ENCODE measurements around the gene RALB. TPM values are rescaled to one million over a fixed set of nuclear protein-coding genes. Genes with fewer than 3 reads are reported as not detected.

The RALB gene
- total RNA-seq, 4 donors from 2014 or later: 18.9 to 81.0 (median 59.4) TPM

DNA sequence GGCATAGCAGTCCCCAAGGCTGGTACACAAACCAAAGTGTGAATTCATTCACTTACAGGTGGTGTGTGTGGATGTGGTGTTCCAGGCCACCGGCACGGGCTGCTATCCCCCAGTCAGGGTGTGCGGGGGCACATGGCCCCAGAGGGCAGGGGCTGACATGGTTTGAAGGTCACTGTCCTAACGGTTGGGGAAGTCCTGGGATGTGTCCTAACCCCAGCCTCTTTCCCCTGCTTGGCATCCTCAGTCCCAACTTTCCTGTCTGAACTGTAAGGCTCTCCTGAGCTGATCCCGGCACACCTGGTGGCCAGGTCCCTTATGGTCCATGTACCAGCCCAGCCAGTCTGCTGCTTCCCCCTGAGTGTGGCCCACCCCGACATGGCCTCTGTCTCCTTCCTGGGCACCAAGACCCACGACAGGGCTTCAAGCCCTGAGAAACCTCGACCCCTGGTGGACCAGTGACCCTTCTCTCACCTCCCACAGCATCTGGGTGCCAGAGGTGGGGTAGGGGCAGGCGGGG lies 27.0 kb upstream of the RALB start:
- TF ChIP-seq POLR2A (IDR thresholded peaks at IDR 0.05) (no peak), EP300 (IDR thresholded peaks at IDR 0.05; ENCODE audit: low read depth) (no peak), POLR2AphosphoS5 (IDR thresholded peaks at IDR 0.05) (no peak)
- TF ChIP-seq, protein P1, sequence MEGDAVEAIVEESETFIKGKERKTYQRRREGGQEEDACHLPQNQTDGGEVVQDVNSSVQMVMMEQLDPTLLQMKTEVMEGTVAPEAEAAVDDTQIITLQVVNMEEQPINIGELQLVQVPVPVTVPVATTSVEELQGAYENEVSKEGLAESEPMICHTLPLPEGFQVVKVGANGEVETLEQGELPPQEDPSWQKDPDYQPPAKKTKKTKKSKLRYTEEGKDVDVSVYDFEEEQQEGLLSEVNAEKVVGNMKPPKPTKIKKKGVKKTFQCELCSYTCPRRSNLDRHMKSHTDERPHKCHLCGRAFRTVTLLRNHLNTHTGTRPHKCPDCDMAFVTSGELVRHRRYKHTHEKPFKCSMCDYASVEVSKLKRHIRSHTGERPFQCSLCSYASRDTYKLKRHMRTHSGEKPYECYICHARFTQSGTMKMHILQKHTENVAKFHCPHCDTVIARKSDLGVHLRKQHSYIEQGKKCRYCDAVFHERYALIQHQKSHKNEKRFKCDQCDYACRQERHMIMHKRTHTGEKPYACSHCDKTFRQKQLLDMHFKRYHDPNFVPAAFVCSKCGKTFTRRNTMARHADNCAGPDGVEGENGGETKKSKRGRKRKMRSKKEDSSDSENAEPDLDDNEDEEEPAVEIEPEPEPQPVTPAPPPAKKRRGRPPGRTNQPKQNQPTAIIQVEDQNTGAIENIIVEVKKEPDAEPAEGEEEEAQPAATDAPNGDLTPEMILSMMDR (IDR thresholded peaks at IDR 0.05): no peak
- H3K4me1 ChIP-seq: peaks cover 9 to 43% (median 29%) of the 10 kb centered on the region in 4 donors
- H3K27me3 ChIP-seq: no peaks in the 10 kb centered on the region
- no peak overlapping the region for H3K4me3 ChIP-seq
- intact Hi-C loops (cut with DNase I; ENCODE audit: low total_unique reads): no loop called here
- 80% methylated on average over 8 of the region's 9 CpGs; no CpG with 5 or more reads in 1 of the 2 donors for WGBS, 2 donors (ENCODE audit: low coverage in 1 of 2)
- no peak for DNase-seq
- H3K27ac ChIP-seq: no peak overlapping the region
- H3K36me3 ChIP-seq: no peaks in the 10 kb centered on the region
- no peaks in the 10 kb centered on the region for H3K9me3 ChIP-seq
- in situ Hi-C loops (cut with MboI; ENCODE audit: low pct_ligation_motif_present in 1 of 4, low pct_unique_long_range_greater_than_20kb in 1 of 4, low sequenced_read_pairs in 3 of 4): loop anchor here in 1 of 4 donors (10.0 kb wide), 1 partner anchor 89 kb away; no protein-coding TSS in a partner anchor

DNA sequence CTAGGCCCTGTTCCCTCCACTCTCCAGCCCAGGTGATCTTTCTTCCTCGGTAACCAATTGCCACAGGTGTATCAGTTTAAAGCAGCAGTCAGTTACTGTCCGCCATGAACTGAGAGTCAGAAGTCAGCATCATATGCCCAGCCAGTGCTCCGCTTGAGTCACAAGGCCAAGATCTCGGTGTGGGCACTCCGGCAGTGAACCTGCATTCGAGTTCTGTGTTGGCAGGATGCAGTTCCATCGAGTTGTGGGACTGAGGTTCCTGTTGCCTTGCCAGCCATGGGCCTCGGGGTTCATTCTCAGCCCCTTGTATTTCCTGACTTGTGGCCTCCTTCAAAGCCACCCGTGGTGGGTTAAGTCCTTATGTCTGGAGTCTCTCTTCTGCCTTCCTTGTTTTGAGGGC lies 26.3 kb upstream of the RALB start:
- TF ChIP-seq EP300 (IDR thresholded peaks at IDR 0.05; ENCODE audit: low read depth): no peak
- TF ChIP-seq POLR2A (IDR thresholded peaks at IDR 0.05): no peak
- no peak for TF ChIP-seq POLR2AphosphoS5 (IDR thresholded peaks at IDR 0.05)
- TF ChIP-seq, protein P1 (IDR thresholded peaks at IDR 0.05): no peak
- in situ Hi-C loops (cut with MboI; ENCODE audit: low pct_ligation_motif_present in 1 of 4, low pct_unique_long_range_greater_than_20kb in 1 of 4, low sequenced_read_pairs in 3 of 4) (loop anchor here in 1 of 4 donors (10.0 kb wide), 1 partner anchor 88 kb away; no protein-coding TSS in a partner anchor), intact Hi-C loops (cut with DNase I; ENCODE audit: low total_unique reads) (no loop called here)
- H3K4me1 ChIP-seq: peaks cover 11 to 47% (median 36%) of the 10 kb centered on the region in 4 donors
- H3K27me3 ChIP-seq: no peaks in the 10 kb centered on the region
- DNase-seq: peak; percentile 4
- 89% methylated on average over 9 of the region's 9 CpGs; no CpG with 5 or more reads in 1 of the 2 donors for WGBS, 2 donors (ENCODE audit: low coverage in 1 of 2)
- H3K4me3 ChIP-seq: no peak overlapping the region
- H3K36me3 ChIP-seq: no peaks in the 10 kb centered on the region
- H3K27ac ChIP-seq: no peak overlapping the region
- H3K9me3 ChIP-seq: no peaks in the 10 kb centered on the region

DNA sequence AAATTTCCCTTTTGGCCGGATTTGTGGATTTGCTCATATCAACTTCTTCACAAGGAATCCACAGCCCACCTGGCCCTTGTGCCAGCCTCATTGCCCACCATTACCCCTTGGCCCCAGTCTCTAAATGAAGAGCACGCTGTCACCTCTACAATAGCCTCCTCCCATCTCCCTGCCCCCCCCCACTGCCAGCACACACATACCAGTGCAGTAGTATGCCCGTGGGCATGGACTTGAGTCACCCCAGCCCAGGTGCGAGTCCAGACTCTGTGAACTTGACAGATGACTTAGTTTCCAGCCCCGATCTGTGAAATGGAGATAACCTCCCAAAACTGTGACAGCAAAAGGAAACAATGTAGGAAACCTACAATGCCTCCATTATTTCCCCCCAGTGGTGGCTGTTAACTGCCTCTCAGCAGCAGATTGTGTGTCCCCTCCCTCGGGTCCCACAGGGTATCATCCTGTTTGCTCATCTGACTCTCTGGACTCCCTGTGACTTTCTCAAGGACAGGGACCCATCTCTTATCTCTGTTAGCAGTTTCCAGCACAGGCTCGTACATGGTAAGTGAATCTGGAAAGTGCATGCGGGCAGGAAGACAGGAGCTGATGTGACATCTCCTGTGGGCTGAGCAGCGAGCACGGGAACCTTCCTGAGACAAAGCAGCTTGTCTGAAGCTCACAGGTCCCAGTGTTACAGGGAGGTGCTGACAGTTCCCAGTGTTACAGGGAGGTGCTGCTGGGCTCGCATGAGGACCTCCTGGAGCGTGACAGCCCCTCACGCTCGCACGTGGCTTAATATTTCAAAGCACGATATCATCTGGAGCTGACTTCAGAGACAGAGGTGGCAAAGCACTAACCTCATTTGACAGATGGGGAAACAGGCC lies 25.3 kb upstream of the RALB start:
- intact Hi-C loops (cut with DNase I; ENCODE audit: low total_unique reads) (no loop called here), in situ Hi-C loops (cut with MboI; ENCODE audit: low pct_ligation_motif_present in 1 of 4, low pct_unique_long_range_greater_than_20kb in 1 of 4, low sequenced_read_pairs in 3 of 4) (loop anchor here in 1 of 4 donors (10.0 kb wide), 1 partner anchor 87 kb away; no protein-coding TSS in a partner anchor)
- TF ChIP-seq EP300 (IDR thresholded peaks at IDR 0.05; ENCODE audit: low read depth) (no peak), POLR2A (IDR thresholded peaks at IDR 0.05) (no peak)
- TF ChIP-seq, protein P1 (IDR thresholded peaks at IDR 0.05): no peak
- no peak overlapping the region for H3K27ac ChIP-seq
- 86% methylated on average over 16 of the region's 16 CpGs; no CpG with 5 or more reads in 1 of the 2 donors for WGBS, 2 donors (ENCODE audit: low coverage in 1 of 2)
- H3K27me3 ChIP-seq: no peaks in the 10 kb centered on the region
- no peaks in the 10 kb centered on the region for H3K9me3 ChIP-seq
- H3K36me3 ChIP-seq: no peaks in the 10 kb centered on the region
- peak; percentile 4 for DNase-seq
- H3K4me1 ChIP-seq: peaks cover 11 to 49% (median 31%) of the 10 kb centered on the region in 4 donors
- H3K4me3 ChIP-seq: no peak overlapping the region

DNA sequence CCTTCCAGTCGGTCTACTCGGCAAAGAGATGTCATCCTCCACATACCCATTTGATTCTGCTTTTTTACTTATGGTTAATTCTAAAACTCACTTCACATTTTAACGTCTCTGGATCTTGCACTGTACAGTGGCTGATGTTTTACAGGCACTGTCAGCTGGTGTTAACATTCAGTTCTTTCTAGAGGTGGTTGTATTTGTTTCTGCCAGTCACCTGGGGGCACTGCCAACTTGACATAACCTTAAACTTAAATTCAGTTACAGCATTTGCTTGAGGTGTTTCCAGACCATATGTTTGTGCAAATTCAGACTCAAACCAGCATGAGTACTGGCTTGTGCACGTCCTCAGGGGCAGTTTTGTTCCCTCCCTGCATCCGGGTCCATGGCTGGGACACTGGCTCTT lies 24.1 kb upstream of the RALB start:
- WGBS, 2 donors (ENCODE audit: low coverage in 1 of 2): 44 to 60% methylated on average over 5 of the region's 5 CpGs
- DNase-seq: peak; percentile 19
- no peaks in the 10 kb centered on the region for H3K27me3 ChIP-seq
- intact Hi-C loops (cut with DNase I; ENCODE audit: low total_unique reads): no loop called here
- H3K9me3 ChIP-seq: no peaks in the 10 kb centered on the region
- H3K36me3 ChIP-seq: no peaks in the 10 kb centered on the region
- TF ChIP-seq POLR2A (IDR thresholded peaks at IDR 0.05) (no peak), POLR2AphosphoS5 (IDR thresholded peaks at IDR 0.05) (no peak), EP300 (IDR thresholded peaks at IDR 0.05; ENCODE audit: low read depth) (no peak)
- TF ChIP-seq, protein P1 (IDR thresholded peaks at IDR 0.05): peak in 1 of 5 experiments; percentile 10
- in situ Hi-C loops (cut with MboI; ENCODE audit: low pct_ligation_motif_present in 1 of 4, low pct_unique_long_range_greater_than_20kb in 1 of 4, low sequenced_read_pairs in 3 of 4): loop anchor here in 1 of 4 donors (10.0 kb wide), 1 partner anchor 86 kb away; no protein-coding TSS in a partner anchor
- peak overlapping the region in 1 of 4 donors; percentile 14 for H3K27ac ChIP-seq
- no peak overlapping the region for H3K4me3 ChIP-seq
- H3K4me1 ChIP-seq: peaks cover 11 to 52% (median 31%) of the 10 kb centered on the region in 4 donors

Data from transverse colon (tissue), 4 donors.